DOHH2 (cell line): Measurements from ENCODE around the gene NAA38.

Experiments used
- H3F3A ChIP-seq: fragments of 200-600 bp; sonication (generic), shearing (Covaris generic); 2 replicates; pipeline ENCODE4 v1.6.0; 2016; ENCODE audit warnings: antibody characterized with exemption, mild to moderate bottlenecking; ENCODE audit not compliant: control insufficient read depth, insufficient read depth
- H3K27ac ChIP-seq: fragments of 200-600 bp; sonication (generic); 2 replicates; pipeline ENCODE4 v1.5.1; 2014; ENCODE audit warnings: low read depth, mild to moderate bottlenecking, low read length, moderate library complexity
- H3K27me3 ChIP-seq: fragments of 200-600 bp; sonication (generic); 2 replicates; pipeline ENCODE4 v1.6.1; 2014; ENCODE audit warnings: mild to moderate bottlenecking, low read length, mixed read lengths; ENCODE audit not compliant: control insufficient read depth
- H3K36me3 ChIP-seq: fragments of 200-600 bp; sonication (generic); 2 replicates; pipeline ENCODE4 v1.6.1; 2014; ENCODE audit warnings: mild to moderate bottlenecking, low read length, moderate library complexity, mixed read lengths; ENCODE audit not compliant: control insufficient read depth
- H3K4me1 ChIP-seq: fragments of 200-600 bp; sonication (generic); 2 replicates; pipeline ENCODE4 v1.6.1; 2014; ENCODE audit warnings: mild to moderate bottlenecking, low read length, mixed read lengths; ENCODE audit not compliant: control insufficient read depth
- H3K4me2 ChIP-seq: fragments of 200-600 bp; sonication (generic); 2 replicates; pipeline ENCODE4 v1.6.0; 2014; ENCODE audit warnings: mild to moderate bottlenecking, low read length, moderate library complexity
- H3K4me3 ChIP-seq: fragments of 200-600 bp; sonication (generic); 2 replicates; pipeline ENCODE4 v1.5.1; 2014; ENCODE audit warnings: mild to moderate bottlenecking, low read length, mixed read lengths
- H3K79me2 ChIP-seq: fragments of 200-600 bp; sonication (generic); 2 replicates; pipeline ENCODE4 v1.6.1; 2014; ENCODE audit warnings: mild to moderate bottlenecking, low read length, mixed read lengths; ENCODE audit not compliant: control insufficient read depth
- H3K9me2 ChIP-seq: fragments of 200-600 bp; sonication (generic); replicated peaks from 2 replicates; pipeline ENCODE4 v1.6.1; 2014; ENCODE audit warnings: mild to moderate bottlenecking, low read length, mixed read lengths; ENCODE audit not compliant: control insufficient read depth
- H3K9me3 ChIP-seq: fragments of 200-600 bp; sonication (generic); 2 replicates; pipeline ENCODE4 v1.6.1; 2014; ENCODE audit warnings: antibody characterized with exemption, low read length, mixed read lengths; ENCODE audit not compliant: control insufficient read depth, insufficient read depth
- H4K20me1 ChIP-seq: fragments of 200-600 bp; sonication (generic); 2 replicates; pipeline ENCODE4 v1.6.0; 2014; ENCODE audit warnings: low read depth, mild to moderate bottlenecking, antibody characterized with exemption, low read length, moderate library complexity; ENCODE audit not compliant: control insufficient read depth, insufficient read depth
- EZH2phosphoT487 ChIP-seq: fragments of 200-600 bp; sonication (generic); IDR thresholded peaks from 2 replicates; pipeline ENCODE4 v1.6.1; 2017; ENCODE audit warnings: borderline replicate concordance, mild to moderate bottlenecking, antibody characterized with exemption, low read length, moderate library complexity, mixed read lengths
- TF ChIP-seq, protein P1 (sequence below): fragments of 200-600 bp; sonication (generic); IDR thresholded peaks from one replicate; pipeline ENCODE4 v1.5.1; 2014; ENCODE audit warnings: antibody characterized with exemption, mild to moderate bottlenecking, low read depth, low read length; ENCODE audit not compliant: poor library complexity, severe bottlenecking

NAA38 gene

DNA sequence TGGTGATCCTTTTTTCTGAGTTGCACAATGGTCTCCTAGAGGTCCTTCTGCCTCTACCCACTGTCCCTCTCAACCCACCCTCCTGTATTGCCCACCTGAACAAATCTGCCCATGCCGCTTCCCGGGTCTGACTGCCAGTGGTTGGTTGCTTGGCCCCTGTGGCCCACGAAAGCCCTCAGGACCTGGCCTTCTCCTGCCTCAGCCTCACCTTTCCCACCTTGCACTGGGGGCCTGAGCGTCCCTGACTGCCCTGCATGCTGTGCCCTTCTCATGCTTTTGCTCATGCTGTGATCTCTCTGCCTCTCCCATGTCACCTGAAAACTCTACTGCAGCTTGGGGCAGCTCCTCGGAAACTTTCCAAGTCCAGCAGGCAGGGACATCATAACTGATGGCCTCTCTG is 37.1 kb downstream of the NAA38 start:
- Histone ChIP-seq H3K9me2 (no peaks in the 10 kb centered on the region), H3K4me3 (no peak overlapping the region), H3K27me3 (peaks cover 9% of the 10 kb centered on the region; the same call in 1 of the 2 replicates), H3K4me1 (peaks cover 8% of the 10 kb centered on the region; the same call in 1 of the 2 replicates), H3K36me3 (no peaks in the 10 kb centered on the region), H4K20me1 (no peaks in the 10 kb centered on the region), H3F3A (no peaks in the 10 kb centered on the region), H3K9me3 (no peaks in the 10 kb centered on the region), H3K27ac (no peak overlapping the region), H3K4me2 (no peak overlapping the region), H3K79me2 (no peaks in the 10 kb centered on the region)
- TF ChIP-seq EZH2phosphoT487: no peak
- TF ChIP-seq, protein P1, sequence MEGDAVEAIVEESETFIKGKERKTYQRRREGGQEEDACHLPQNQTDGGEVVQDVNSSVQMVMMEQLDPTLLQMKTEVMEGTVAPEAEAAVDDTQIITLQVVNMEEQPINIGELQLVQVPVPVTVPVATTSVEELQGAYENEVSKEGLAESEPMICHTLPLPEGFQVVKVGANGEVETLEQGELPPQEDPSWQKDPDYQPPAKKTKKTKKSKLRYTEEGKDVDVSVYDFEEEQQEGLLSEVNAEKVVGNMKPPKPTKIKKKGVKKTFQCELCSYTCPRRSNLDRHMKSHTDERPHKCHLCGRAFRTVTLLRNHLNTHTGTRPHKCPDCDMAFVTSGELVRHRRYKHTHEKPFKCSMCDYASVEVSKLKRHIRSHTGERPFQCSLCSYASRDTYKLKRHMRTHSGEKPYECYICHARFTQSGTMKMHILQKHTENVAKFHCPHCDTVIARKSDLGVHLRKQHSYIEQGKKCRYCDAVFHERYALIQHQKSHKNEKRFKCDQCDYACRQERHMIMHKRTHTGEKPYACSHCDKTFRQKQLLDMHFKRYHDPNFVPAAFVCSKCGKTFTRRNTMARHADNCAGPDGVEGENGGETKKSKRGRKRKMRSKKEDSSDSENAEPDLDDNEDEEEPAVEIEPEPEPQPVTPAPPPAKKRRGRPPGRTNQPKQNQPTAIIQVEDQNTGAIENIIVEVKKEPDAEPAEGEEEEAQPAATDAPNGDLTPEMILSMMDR: no peak

DNA sequence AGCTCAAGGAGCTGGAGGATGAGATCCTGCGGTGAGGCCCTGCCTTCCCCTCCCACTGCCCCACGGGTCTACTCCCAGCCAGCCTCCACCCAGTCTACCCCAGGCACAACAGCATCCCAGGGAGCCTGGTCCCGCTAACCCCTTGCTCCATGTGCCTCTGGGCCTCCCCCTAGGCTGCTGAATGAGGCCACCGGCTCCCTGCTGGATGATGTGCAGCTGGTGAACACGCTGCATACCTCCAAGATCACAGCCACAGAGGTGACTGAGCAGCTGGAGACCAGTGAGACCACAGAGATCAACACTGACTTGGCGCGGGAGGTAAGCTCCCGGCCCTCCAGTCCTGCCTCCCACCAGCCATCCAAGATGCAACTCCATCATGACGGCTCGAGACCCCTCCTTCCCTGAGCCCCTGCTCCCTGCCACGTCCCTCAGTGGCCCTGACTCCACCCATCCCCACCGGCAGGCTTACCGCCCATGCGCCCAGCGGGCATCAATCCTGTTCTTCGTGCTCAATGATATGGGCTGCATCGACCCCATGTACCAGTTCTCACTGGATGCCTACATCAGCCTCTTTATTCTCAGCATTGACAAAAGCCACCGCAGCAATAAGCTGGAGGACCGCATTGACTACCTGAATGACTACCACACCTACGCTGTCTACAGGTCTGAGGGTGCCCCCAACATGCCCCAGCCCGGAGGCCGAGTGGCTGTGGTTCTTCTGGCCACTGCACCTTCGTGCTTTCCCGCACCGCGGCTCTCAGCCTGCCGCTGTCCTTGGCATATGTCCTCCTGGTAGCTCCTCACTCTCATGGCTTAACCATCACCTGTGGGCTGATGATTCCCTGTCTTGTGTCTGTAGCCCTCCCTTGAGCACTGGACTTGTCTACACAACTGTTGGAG is 38.4 kb downstream of the NAA38 start:
- Histone ChIP-seq H3K9me3 (no peaks in the 10 kb centered on the region), H3F3A (no peaks in the 10 kb centered on the region), H3K36me3 (no peaks in the 10 kb centered on the region), H3K4me2 (no peak overlapping the region), H4K20me1 (no peaks in the 10 kb centered on the region), H3K4me1 (no peaks in the 10 kb centered on the region; the same call in 1 of the 2 replicates), H3K27ac (no peak overlapping the region), H3K4me3 (no peak overlapping the region), H3K27me3 (peaks cover 9% of the 10 kb centered on the region; the same call in 1 of the 2 replicates), H3K9me2 (no peaks in the 10 kb centered on the region), H3K79me2 (no peaks in the 10 kb centered on the region)
- TF ChIP-seq EZH2phosphoT487: no peak
- TF ChIP-seq, protein P1: no peak

DNA sequence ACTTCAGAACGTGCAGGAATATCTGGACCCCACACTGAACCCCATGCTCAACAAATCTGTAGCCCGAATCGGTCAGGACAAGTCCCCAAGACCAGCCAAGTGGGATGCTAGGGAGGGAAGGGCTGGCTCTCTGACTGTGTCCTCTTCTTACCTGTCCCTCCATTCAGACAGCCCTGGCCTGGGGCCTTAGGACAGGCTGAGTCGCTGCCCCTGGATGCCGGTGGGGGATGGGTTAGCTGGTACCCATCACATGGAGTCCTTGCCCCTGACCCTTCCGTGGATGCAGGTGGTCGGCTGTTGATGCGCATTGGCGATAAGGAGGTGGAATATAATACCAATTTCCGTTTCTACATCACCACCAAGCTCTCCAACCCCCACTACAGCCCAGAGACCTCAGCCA is 39.3 kb downstream of the NAA38 start:
- H3F3A ChIP-seq: no peaks in the 10 kb centered on the region
- H3K4me1 ChIP-seq: no peaks in the 10 kb centered on the region; the same call in 1 of the 2 replicates
- H3K9me2 ChIP-seq: no peaks in the 10 kb centered on the region
- TF ChIP-seq, protein P1: no peak
- TF ChIP-seq EZH2phosphoT487: no peak
- no peak overlapping the region for H3K4me3 ChIP-seq
- no peaks in the 10 kb centered on the region for H4K20me1 ChIP-seq
- no peaks in the 10 kb centered on the region for H3K9me3 ChIP-seq
- no peak overlapping the region for H3K4me2 ChIP-seq
- peaks cover 9% of the 10 kb centered on the region; the same call in 1 of the 2 replicates for H3K27me3 ChIP-seq
- H3K79me2 ChIP-seq: no peaks in the 10 kb centered on the region
- no peak overlapping the region for H3K27ac ChIP-seq
- H3K36me3 ChIP-seq: no peaks in the 10 kb centered on the region
